HG03064 (cell line): Measurements from ENCODE around the gene SLC11A2.
"Not testable (repeated sequence)": the region's sequence is repeated elsewhere in the genome, so short reads cannot be mapped to it uniquely, and the experiment has no call there.

Source experiments
- ATAC-seq: cut with Tn5 transposase; IDR thresholded peaks from one replicate; pipeline ENCODE4 v1.9.1; 2021; ENCODE audit warnings: low read depth; ENCODE audit not compliant: unreplicated experiment

SLC11A2 gene

GRCh38 chr12:51028126-51028812 is 2.1 kb upstream of the SLC11A2 start:
- ATAC-seq: no peak

GRCh38 chr12:51027342-51027835 is 1.2 kb upstream of the SLC11A2 start:
- ATAC-seq: no peak

GRCh38 chr12:51025338-51025835 is 797 bp downstream of the SLC11A2 start:
- no peak for ATAC-seq

DNA sequence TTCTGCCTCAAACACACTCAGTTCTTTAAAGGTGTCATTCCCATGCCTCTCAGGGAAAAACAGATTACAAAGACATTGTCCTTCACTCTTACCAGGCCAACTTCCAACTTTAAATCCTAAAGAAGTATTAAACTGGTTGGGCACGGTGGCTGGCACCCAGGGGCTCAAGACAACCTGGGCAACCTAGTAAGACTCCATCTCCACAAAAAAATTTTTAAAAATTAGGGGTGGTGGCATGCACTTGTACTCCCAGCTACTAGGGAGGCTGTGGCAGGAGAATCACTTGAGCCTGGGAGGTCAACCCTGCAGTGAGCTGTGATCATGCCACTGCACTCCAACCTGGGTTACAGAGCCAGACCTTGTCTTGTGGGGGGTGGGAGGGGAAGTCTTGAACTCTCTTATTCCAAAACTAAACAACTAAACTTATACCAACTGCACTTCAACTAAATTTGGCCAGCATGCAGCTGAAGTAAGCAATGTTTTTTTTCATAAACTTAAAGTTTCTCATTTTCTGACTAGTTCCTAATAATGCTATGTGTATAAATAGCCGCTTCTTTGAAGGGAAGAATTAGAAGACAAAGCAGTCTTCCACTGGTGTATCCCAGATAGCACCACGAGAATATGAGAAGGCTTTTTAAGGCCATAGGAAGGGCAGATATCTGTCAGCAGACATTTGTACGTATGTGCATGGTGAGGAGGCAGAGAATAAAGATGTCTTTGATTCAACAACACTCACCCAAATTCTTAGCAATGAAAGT is 2.4 kb downstream of the SLC11A2 start:
- no peak for ATAC-seq

DNA sequence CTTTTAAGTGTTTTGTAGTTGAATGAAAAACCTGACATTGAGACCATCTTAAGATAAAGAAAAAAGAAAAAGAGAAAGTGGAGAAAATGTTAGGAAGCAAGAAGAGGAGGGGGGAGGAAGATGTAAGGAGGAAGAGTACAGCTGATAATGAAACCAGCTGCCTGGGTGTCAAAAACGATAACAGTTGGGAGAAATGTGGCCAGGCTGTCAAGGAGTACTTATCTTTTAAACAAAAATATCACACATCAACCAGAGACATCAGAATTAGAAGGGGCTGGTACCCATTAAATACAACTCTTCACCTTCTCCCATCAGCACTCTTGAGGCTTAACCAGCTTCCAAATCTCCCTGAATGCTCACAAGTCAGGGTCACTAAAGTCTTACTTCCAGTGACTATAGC is 4.5 kb downstream of the SLC11A2 start:
- ATAC-seq: no peak

GRCh38 chr12:51020448-51021182 is 5.6 kb downstream of the SLC11A2 start:
- ATAC-seq: no peak

DNA sequence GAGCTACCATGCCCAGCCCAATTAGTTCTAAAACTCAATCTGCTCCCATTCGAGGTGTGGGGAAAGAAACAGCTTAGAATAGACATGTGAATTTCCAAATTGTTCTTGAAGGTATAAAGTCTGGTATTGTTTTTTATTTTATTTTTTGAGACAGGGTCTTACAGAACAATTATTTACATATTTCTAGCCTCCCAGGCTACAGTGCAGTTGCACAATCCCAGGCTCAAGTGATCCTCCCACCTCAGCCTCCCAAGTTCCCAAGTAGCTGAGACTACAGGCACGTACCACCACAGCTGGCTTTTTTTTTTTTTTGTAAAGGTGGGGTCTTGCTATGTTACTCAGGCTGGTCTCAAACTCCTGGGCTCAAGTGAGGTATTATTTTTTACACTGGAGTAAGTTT is 6.3 kb downstream of the SLC11A2 start:
- ATAC-seq: no peak

DNA sequence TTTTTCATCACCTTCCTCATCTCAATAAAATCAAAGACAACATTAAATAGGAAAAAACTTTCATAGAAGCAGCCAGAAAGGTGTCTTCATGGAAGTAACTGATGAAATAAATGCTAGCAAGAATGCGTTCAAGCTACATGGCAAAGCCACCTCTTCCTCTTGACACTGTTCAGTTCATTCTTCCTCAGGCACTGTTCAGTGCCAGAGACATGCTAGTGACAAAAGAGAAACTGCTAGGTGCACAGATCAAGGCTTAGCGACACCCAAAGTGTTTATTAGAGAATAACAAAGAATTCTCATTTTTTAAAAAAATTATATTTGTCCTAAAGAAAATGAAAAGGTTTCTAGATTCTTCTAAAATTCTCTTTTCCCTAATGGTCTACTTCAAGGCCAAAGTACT is 7.2 kb downstream of the SLC11A2 start:
- no peak for ATAC-seq

- no peak for ATAC-seq
Observed at GRCh38 chr12:51017452-51017851, 8.7 kb downstream of the SLC11A2 start.

- ATAC-seq: not testable (repeated sequence)
Observed at GRCh38 chr12:51014467-51014866, 11.7 kb downstream of the SLC11A2 start.

GRCh38 chr12:51013441-51013840 is 12.7 kb downstream of the SLC11A2 start:
- no peak for ATAC-seq

GRCh38 chr12:51012570-51013236 is 13.5 kb downstream of the SLC11A2 start:
- ATAC-seq: no peak

- ATAC-seq: no peak
Observed at GRCh38 chr12:51011955-51012354, 14.2 kb downstream of the SLC11A2 start.

GRCh38 chr12:51009056-51009440 is 17.1 kb downstream of the SLC11A2 start:
- ATAC-seq: no peak

DNA sequence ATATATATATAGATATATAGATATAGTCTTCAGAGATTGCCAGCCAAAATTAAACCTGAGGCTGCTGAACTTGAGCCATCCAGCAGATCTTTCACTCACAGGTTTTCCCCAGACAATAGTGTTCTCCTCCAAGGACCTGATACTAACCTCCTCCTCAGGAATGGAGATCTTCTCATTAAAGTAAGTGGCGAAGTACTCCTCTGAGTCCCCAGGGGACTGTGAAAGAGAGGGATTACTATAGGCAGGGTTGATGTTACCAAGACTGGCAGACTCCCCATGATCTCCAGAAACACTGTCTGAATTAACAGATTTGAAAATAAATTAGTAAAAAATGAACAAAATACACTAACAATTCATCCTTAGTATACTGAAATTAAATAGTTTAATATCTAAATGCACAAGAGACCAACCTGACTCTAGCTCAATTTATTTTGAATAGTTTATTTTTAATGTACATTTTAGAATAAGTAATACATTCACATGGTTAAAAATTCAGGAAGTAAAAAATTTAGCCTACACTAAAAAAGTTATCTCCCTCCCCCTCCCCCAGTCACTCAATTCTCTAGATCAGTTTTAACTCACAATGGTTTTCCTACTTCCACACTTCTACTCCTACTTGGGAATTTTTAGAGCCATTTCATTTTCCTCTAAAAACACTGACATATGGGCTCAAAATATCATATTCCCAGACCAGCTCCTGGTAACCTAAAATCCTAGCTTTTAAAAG is 17.7 kb downstream of the SLC11A2 start:
- no peak for ATAC-seq

- ATAC-seq: no peak
Observed at GRCh38 chr12:51005671-51006070, 20.5 kb downstream of the SLC11A2 start.

GRCh38 chr12:51005030-51005429 is 21.2 kb downstream of the SLC11A2 start:
- no peak for ATAC-seq

DNA sequence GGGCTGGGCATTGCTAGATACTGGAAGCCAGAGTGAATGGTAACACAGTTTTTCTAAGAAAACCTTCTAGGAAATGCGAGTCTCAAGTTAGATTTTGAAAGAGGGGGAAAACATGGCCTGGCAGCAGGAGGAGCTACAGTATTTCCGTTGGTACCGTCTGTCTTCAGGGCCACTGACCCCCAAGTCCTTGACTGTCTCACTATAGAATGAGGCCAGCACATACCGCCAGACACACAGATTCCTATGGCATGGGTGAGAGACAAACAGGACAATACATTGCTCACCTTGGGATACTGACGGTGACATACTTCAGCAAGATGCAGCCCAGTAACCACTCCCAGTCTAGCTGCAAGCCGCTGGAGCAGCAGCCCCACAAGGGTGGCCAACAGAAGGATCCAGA is 21.7 kb downstream of the SLC11A2 start:
- ATAC-seq: no peak

DNA sequence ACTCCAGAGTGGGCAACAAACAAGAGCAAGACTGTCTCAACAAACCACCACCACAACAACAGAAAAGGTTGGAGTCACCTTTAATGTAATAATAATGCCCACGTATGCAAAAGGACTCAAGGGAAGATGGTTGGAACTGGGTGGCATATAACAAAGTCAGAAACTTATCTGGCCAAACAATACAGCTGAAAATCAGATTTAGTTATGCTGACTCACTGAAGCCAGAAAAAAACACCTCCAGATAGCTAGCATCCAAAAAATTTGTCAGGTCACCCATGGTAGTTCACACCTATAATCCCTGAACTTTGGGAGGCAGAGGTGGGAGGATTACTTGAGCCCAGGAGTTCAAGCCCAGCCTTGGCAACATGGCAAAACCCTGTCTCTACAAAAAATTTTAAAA is 24.4 kb downstream of the SLC11A2 start:
- ATAC-seq: no peak

DNA sequence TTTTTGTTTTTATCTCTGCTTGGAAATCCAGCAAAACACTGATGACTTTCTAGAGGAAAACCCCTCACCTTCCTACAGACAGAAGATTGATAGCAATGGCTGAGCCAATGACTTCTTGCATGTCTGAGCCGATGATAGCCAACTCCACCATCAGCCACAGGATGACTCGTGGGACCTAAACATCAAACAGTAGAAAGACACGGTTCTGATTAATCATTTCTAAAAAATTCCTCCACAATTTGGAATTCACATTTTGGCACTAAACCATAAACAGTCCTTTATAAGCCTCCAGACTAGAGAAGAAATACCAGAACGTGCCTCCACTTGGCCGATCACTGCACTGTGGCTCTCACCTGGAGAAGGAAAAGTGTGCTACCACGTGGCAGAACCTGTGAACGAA is 25.9 kb downstream of the SLC11A2 start:
- ATAC-seq: no peak
